ENCODE measurements around the gene LINC00305.

LINC00305 gene

GRCh38 chr18:64115881-64116280 is 33.0 kb downstream of the LINC00305 start:
- no peak for DNase-seq (ENCODE audit: low spot score)

- DNase-seq (ENCODE audit: low spot score), result no peak
These were observed 36.9 kb downstream of the LINC00305 start for GRCh38 chr18:64111950-64112349.

DNA sequence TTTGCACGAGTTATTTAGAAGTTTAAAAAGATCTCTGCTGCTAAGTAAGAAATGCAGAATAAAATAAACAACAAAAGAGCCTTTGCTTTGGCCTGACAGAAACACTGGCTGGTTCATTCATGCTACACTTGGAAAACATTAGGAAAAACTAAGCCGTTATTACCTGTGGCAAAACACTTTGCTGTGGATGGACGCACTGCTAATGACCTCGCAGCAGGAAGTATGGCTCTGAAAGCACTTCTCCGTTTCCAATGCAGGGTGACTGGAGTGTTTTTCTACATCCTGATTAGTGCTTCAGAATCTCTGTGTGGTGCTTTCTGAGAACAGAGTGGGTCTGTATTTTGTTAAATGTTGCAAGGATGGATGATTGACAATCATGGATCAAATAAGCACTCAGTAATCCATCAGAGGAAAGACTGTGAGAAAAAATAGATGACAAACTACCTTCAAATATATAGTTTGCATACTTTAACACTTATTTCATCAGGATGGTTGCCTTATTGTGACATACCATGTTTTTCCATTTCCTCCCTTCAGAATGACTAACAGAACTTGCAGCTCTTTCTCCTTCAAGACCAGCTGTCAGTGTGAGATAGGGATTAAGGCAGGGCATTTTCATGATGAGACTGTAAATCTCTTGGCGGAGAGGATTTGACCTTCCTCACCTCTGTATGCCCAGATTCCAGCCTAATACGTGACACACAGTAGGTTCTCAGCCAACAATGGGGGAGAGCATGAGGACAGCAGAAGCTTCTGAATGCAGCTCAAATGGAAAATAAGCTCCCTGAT is 38.0 kb downstream of the LINC00305 start:
- DNase-seq (ENCODE audit: low spot score), result no peak

DNA sequence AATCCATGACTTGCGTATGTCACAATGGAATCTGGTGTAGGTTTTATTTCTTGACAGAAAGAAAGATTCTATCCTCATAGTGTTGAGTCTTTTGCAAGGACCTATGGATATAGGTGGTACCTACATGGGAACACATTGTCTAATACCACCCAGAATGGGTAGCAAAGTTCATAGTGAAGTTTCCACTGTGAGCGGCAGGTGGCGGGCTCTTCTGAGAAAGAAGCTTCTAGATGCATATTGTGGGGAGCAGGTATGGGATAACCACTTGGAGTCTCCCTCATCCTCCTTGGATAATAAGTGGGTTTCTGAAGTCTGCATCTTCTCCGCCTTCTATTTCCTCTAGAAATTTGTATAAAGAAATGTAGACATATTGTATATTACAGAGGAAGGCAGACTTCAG is 44.9 kb downstream of the LINC00305 start:
- DNase-seq (ENCODE audit: low spot score), result no peak

- no peak for DNase-seq (ENCODE audit: low spot score)
These were observed 48.6 kb downstream of the LINC00305 start for GRCh38 chr18:64100116-64100922.

DNA sequence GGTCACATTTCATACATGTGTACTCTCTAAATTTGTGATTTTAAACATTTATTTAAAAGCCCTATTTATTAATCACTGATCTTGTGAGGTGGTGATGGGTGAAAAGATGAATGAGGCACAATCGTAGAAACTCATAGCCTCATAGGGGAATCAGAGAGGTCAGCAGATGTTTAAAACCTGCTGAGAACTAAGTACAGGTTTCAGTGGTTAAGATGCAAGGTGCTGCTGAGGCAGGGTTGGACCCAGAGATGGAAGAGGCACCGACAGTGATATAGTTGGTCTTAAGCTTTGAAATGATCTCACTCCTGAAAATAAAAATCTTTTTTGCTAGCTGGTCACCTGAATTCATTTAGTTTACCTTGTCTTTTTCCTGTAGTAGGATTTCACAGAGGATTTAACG is 49.6 kb downstream of the LINC00305 start:
- no peak for DNase-seq (ENCODE audit: low spot score)

GRCh38 chr18:64097497-64097896 is 51.4 kb downstream of the LINC00305 start:
- no peak for DNase-seq (ENCODE audit: low spot score)

DNA sequence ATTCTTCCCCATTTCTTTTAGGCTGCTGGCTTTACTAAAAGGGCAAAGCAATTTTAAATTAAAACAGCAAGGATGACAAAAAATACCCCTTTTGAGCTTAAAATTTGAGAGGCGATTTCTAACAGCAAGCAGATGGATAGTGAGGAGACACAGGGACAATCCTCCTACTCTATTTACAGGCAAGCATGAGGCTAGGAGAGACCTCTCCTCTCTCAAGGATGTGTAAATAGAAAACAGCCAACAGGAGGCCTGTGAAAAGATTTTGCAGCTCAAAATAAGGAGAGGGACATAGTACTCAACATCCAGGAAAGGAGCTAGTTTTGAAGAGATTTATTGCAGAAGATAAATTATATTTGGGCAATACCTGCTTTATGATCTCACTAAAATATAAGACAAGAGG is 53.8 kb downstream of the LINC00305 start:
- no peak for DNase-seq (ENCODE audit: low spot score)

GRCh38 chr18:64094210-64094609 is 54.7 kb downstream of the LINC00305 start:
- DNase-seq (ENCODE audit: low spot score), result no peak

- no peak for DNase-seq (ENCODE audit: low spot score)
These were observed 57.4 kb downstream of the LINC00305 start for GRCh38 chr18:64091526-64091925.

- DNase-seq (ENCODE audit: low spot score), result no peak
These were observed 58.0 kb downstream of the LINC00305 start for GRCh38 chr18:64090876-64091275.

DNA sequence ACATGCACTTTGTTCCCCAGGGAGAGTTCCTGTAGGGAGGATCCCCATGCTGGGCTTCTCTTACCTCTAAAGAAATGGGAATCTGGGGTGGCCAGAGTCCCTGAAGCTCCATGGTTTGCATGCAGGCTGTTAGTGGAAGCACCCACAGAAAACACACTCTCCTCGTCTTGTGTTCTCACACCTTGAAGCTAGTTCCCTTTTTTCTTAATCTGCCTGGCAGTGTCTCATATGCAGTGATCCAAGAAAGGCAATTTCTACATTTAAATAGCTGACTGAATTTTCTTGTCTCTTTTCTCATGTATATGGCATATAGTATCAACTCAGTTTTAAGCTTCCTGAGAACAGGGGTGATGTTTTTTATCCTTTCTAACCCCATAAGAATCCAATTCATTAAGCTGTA is 65.0 kb downstream of the LINC00305 start:
- DNase-seq (ENCODE audit: low spot score), result no peak

- no peak for DNase-seq (ENCODE audit: low spot score)
These were observed 66.4 kb downstream of the LINC00305 start for GRCh38 chr18:64082513-64082912.

DNA sequence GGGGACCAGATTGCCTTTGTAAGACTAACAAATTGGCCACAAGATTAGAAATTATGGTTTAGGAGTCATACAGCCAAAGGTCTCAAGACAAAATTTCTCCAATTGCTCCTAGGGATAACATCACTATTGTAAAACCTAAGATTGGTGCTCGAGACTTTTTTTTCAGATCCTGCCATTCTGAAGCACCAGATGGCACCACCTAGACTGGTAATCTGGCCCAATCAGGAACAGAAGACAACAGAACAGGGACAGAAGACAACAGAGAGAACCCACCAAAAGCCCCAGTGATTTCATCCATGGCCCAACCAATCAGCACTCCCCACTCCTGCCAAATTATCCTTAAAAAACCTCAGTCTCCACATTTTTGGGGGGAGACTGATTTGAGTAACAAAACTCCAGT is 66.8 kb downstream of the LINC00305 start:
- no peak for DNase-seq (ENCODE audit: low spot score)

GRCh38 chr18:64073971-64074370 is 74.9 kb downstream of the LINC00305 start:
- DNase-seq (ENCODE audit: low spot score), result no peak

- DNase-seq (ENCODE audit: low spot score), result no peak
These were observed 93.9 kb downstream of the LINC00305 start for GRCh38 chr18:64055019-64055418.

DNA sequence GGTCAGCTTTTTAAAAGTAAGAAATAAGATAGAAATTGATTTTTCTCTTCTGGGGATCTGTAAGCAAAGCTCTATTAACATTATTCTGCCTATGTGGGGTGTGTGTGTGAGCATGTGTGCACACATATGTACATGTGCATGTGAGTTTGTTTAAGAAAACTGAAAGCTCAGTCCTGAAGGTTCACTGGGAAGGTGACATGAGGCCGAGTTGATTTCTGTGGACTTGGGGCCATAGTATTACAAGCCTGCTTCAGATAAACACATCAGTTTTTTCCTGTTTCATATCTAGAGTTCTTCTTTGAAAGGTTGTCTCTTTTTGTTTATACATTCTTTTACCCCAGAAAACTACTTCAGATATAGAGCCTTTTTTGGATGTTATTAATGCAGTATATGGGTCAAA is 95.6 kb downstream of the LINC00305 start:
- no peak for DNase-seq (ENCODE audit: low spot score)

- DNase-seq (ENCODE audit: low spot score), result no peak
These were observed 96.1 kb downstream of the LINC00305 start for GRCh38 chr18:64052772-64053171.

DNA sequence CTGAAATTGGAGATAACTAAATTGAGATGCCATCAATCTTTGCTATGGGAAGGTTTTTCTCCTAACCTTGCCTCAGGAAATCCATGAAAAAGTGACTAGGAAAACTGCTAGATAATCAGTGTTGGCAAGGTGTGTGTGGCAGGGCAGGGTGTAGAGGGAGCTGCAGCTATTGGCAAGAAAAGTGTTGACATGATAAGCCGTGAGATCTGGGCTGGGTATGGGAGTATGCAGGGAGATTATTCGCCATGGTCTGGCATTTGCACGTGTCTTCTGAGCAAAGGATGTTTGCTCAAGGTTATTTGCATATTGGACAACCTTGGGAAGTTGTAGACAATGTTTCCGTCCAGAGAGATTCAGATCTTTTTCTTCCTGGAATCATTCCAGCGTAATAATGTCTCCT is 104.3 kb downstream of the LINC00305 start:
- DNase-seq (ENCODE audit: low spot score), result no peak

DNA sequence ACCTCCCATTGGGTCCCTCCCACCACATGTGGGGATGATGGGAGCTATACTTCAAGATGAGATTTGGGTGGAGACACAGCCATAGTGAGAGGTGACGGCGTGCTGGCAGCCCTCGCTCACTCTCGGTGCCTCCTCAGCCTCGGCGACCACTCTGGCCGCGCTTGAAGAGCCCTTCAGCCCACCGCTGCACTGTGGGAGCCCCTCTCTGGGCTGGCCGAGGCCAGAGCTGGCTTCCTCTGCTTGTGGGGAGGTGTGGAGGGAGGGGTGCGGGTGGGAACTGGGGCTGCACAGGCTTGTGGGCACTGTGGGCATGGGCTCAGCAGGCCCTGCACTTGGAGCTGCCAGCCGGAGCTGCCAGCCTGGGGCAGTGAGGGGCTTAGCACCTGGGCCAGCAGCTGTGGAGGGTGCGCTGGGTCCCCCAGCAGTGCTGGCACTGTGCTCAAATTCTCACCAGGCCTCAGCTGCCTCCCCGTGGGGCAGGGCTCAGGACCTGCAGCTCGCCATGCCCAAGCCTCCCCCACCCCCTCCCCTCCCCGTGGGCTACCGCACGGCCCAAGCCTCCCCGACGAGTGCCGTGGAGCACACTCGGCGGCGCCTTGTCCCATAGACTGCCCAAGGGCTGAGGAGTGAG is 106.0 kb downstream of the LINC00305 start:
- no peak for DNase-seq (ENCODE audit: low spot score)

DNA sequence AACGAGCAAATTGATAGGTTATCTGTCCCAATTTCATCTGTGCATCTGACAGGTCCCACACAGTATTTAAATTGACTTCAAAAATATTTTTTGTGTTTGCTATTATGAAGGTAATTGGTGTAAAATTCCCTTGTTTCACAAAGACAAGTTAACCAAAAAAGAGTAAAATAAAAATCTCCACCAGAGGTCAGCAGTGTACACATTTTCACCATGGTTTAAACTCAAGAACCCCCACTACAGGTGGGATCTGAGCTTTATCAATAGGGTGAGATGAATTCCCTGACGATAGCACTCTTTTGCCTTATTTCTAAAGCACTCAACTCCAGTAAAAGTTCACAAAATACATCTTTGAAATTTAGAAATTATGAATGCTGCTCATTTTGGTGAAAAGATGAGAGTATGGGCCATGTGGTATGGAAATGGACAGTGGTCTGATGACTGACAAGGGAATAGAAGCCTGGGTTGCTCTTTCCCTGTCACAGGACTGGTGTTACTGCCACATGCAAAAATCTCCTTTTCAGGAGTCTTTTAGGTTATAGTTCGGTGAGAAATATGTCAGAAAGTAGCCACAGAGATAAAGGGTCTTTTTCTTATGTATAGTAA is 111.0 kb downstream of the LINC00305 start:
- no peak for DNase-seq (ENCODE audit: low spot score)

DNA sequence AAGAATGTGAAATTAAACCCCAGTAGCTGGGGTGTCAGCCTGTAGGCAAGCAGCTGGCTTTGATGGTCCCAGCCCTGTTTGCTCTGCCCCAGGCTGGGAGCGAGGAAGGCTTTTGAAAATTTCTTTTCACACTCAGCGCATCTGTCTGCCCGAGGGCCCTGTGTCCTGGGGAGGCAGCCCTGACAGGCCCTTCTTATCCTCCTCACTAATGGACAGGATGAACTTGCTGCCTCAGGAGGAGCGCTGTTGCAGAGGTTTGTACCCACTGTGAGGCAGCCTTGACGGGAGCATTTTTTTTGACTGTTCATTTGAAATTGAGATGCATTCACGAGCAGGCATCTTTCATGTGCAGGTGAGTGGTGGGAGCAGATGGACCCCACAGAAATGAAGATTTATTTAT is 116.6 kb downstream of the LINC00305 start:
- no peak for DNase-seq (ENCODE audit: low spot score)

- DNase-seq (ENCODE audit: low spot score), result no peak
These were observed 117.5 kb downstream of the LINC00305 start for GRCh38 chr18:64031411-64031810.

Data from left forelimb (tissue), 1 donor.